K562 (cell line): ENCODE measurements around the gene BIRC5. TPM values are rescaled to one million over a fixed set of nuclear protein-coding genes. Genes with fewer than 3 reads are reported as not detected.
A peak's percentile ranks its signal among the peaks of the same experiment; 100 is the strongest.

Experiments used
- ARID4B ChIP-seq: sonication (generic); formaldehyde crosslinking; IDR thresholded peaks from 2 replicates; pipeline ENCODE4 v1.8.0; 2022; ENCODE audit warnings: mild to moderate bottlenecking, missing genetic modification reagents
- ELK3 ChIP-seq: fragments of 450-650 bp; formaldehyde crosslinking; IDR thresholded peaks from 2 replicates; pipeline ENCODE4 v1.4.0; 2020; ENCODE audit warnings: mild to moderate bottlenecking
- MTF1 ChIP-seq: fragments of 250-450 bp; sonication (Bioruptor Pico); IDR thresholded peaks from 2 replicates; pipeline ENCODE4 v1.9.0; 2021; ENCODE audit warnings: moderate library complexity, mild to moderate bottlenecking, inconsistent platforms, borderline replicate concordance
- NFIX ChIP-seq: fragments of 250-450 bp; sonication (Bioruptor Pico); IDR thresholded peaks from 2 replicates; pipeline ENCODE4 v1.4.0; 2020; ENCODE audit warnings: low read depth, mild to moderate bottlenecking, moderate library complexity
- PHF8 ChIP-seq: fragments of 200-600 bp; sonication (generic); IDR thresholded peaks from 2 replicates; pipeline ENCODE4 v1.6.1; 2012; ENCODE audit warnings: mixed run types, mild to moderate bottlenecking, inconsistent platforms, low read length, moderate library complexity, borderline replicate concordance
- POLR2H ChIP-seq: IDR thresholded peaks from 2 replicates; pipeline ENCODE4 v1.6.1; 2016; ENCODE audit warnings: missing genetic modification characterization, low read depth, mild to moderate bottlenecking, control low read depth, missing compliant biosample characterization, moderate library complexity
- RNF2 ChIP-seq: sonication (generic); IDR thresholded peaks from 2 replicates; pipeline ENCODE4 v1.6.1; 2016
- SP2 ChIP-seq: IDR thresholded peaks from 2 replicates; pipeline ENCODE4 v1.6.1; 2011; ENCODE audit warnings: mild to moderate bottlenecking, low read depth, low read length, moderate library complexity; ENCODE audit not compliant: poor library complexity, severe bottlenecking; ENCODE audit errors: extremely low read depth
- TEAD4 ChIP-seq, 2 experiments: sonication (generic) in 1 of 2; formaldehyde crosslinking in 1 of 2; IDR thresholded peaks; 2 replicates each; pipeline versions ENCODE4 v1.6.1 to v1.8.0; 2012 to 2022; ENCODE audit warnings: borderline replicate concordance in 1 of 2, inconsistent platforms in 1 of 2, low read length in 1 of 2, mild to moderate bottlenecking in 1 of 2, missing genetic modification reagents in 1 of 2
- TFAP4 ChIP-seq: sonication (generic); formaldehyde crosslinking; IDR thresholded peaks from 2 replicates; pipeline ENCODE4 v1.8.0; 2022; ENCODE audit warnings: missing genetic modification reagents, mild to moderate bottlenecking, moderate library complexity, borderline replicate concordance
- ZNF24 ChIP-seq: fragments of 450-650 bp; IDR thresholded peaks from 2 replicates; pipeline ENCODE4 v1.6.1; 2016
- ZNF583 ChIP-seq: fragments of 250-450 bp; sonication (Bioruptor Pico); IDR thresholded peaks from 2 replicates; pipeline ENCODE4 v1.4.0; 2020
- ZNF717 ChIP-seq: fragments of 250-450 bp; sonication (Bioruptor Pico); IDR thresholded peaks from 2 replicates; pipeline ENCODE4 v1.5.0; 2021
- ZNF79 ChIP-seq: fragments of 250-450 bp; sonication (Bioruptor Pico); IDR thresholded peaks from 2 replicates; pipeline ENCODE4 v1.4.0; 2020; ENCODE audit warnings: low read depth, mild to moderate bottlenecking, moderate library complexity
- polyA plus RNA-seq, 8 experiments: library from polyadenylated mRNA; depleted of rRNA in 4 of 8; stranded (reverse) in 5 of 8; unstranded in 3 of 8; fragments of >200 nt; fragmentation: Nextera tagmentation in 2 of 8; fragmentation: Illumina TruSeq in 1 of 8; extraction: Ambion mirVana in 2 of 8; extraction: Trizol in 1 of 8; gene quantifications; 2 replicates each; pipeline versions ENCODE4 v1.2.1 to v1.2.3, GENCODE V29; 2011 to 2014; ENCODE audit warnings: inconsistent platforms in 1 of 8, missing spikeins in 1 of 8
- total RNA-seq, 7 experiments: library from RNA; depleted of rRNA in 6 of 7; stranded (reverse); fragments of >200 nt in 6 of 7; fragmentation: Illumina TruSeq in 2 of 7; extraction: Trizol in 2 of 7; gene quantifications; 2 replicates each; pipeline versions ENCODE4 v1.2.1 to v1.2.3, GENCODE V29; 2011 to 2021; ENCODE audit warnings: low replicate concordance in 1 of 7

BIRC5 gene
- total and polyA plus RNA-seq, 9 of the 15 experiments (the other 6 are each of a cell fraction or from before 2014, with no cell fraction given): 64.4 to 140 (median 101) TPM

- TF ChIP-seq PHF8 (peak; percentile 92; the same call in 1 of the 2 replicates), ZNF24 (peak; percentile 80; the same call in 1 of the 2 replicates), MTF1 (CRISPR knock-in tag) (no peak), TEAD4 (IDR thresholded peaks at IDR 0.05; ENCODE audit: low read length) (peak; percentile 98), TEAD4 (CRISPR knock-in tag; IDR thresholded peaks at IDR 0.05; ENCODE audit: borderline replicate concordance) (peak; percentile 100), ZNF583 (CRISPR knock-in tag) (no peak), NFIX (no peak), ZNF79 (no peak), ZNF717 (no peak), RNF2 (peak; percentile 66; the same call in 1 of the 2 replicates), SP2 (peak; percentile 28), ELK3 (CRISPR knock-in tag) (no peak), POLR2H (tag) (peak; percentile 96), TFAP4 (peak; percentile 92), ARID4B (peak; percentile 95)
Measured at GRCh38 chr17:78186692-78187595, 27.1 kb upstream of the BIRC5 start, which contains the start of the genes AFMID and TK1 (continued).
